Activated CD8-positive, alpha-beta T cell treated with anti-CD3 and anti-CD28 coated beads for 36 hours (primary cell): ENCODE measurements around the gene ERICH3. TPM values are rescaled to one million over a fixed set of nuclear protein-coding genes. Genes with fewer than 3 reads are reported as not detected.
"Not testable (repeated sequence)": the region's sequence is repeated elsewhere in the genome, so short reads cannot be mapped to it uniquely, and the experiment has no call there.

ENCODE experiments used
- ATAC-seq: fragments of 200-7000 bp; cut with Tn5 transposase; one replicate; pipeline ENCODE4 v1.10.0; 2021; ENCODE audit warnings: mild to moderate bottlenecking, moderate library complexity
- CTCF ChIA-PET: fragments of 350-600 bp; sonication (Branson Sonifier 250); formaldehyde crosslinking; loops from one replicate; lab custom pipeline; 2021; ENCODE audit warnings: antibody characterized with exemption; lab: Charles Lee
- POLR2A ChIA-PET: fragments of 350-600 bp; sonication (Branson Sonifier 250); formaldehyde crosslinking; loops from one replicate; lab custom pipeline; 2021; ENCODE audit warnings: antibody characterized with exemption; lab: Charles Lee
- DNase-seq: peaks from one replicate; pipeline ENCODE4 v3.0.0-alpha.2; 2020
- H3K27ac Mint-ChIP-seq: one replicate; pipeline ENCODE4 v1.8.0; 2021; ENCODE audit warnings: mild to moderate bottlenecking, mixed read lengths
- H3K27me3 Mint-ChIP-seq: one replicate; pipeline ENCODE4 v1.8.0; 2021; ENCODE audit warnings: mixed read lengths
- H3K36me3 Mint-ChIP-seq: one replicate; pipeline ENCODE4 v1.8.0; 2021; ENCODE audit warnings: low read depth, mixed read lengths
- H3K4me1 Mint-ChIP-seq: one replicate; pipeline ENCODE4 v1.8.0; 2021; ENCODE audit warnings: low read depth, mixed read lengths
- H3K4me3 Mint-ChIP-seq: one replicate; pipeline ENCODE4 v1.8.0; 2021; ENCODE audit warnings: mild to moderate bottlenecking, moderate library complexity, mixed read lengths
- H3K9me3 Mint-ChIP-seq: one replicate; pipeline ENCODE4 v1.8.0; 2021; ENCODE audit warnings: mixed read lengths
- intact Hi-C: fragments of 100-400 bp; cut with micrococcal nuclease; formaldehyde crosslinking; loops from one replicate; pipeline ENCODE4 v1.10.0; 2022
- total RNA-seq, 2 experiments: library from RNA; stranded (reverse); gene quantifications; one replicate each; pipeline ENCODE4 v1.2.3, GENCODE V29; 2021
- TF ChIP-seq, protein P1 (sequence below): fragments of 200-600 bp; IDR thresholded peaks from one replicate; pipeline ENCODE4 v1.8.0; 2022; ENCODE audit warnings: antibody characterized with exemption, mild to moderate bottlenecking

ERICH3 gene
- total RNA-seq, 2 experiments from 2014 or later = not detected

DNA sequence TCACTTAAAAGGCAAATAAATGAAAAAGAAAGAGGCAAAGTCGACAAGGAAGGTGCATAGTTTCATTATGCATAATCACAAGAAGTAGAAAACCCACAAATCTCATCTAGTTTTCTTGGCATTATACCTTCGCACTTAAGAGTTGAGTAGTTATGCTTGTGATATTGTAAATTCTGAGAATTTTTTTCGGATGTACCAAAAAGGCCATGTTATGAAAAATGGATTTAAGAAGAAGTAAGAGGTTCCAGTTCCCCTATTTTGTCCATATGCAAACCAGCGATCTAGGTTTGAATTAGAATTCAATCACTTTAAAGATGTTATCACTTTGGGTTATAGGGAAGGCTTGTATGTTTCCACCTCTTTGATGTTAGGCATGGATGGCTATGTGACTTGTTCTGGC lies 7.9 kb upstream of the ERICH3 start:
- no peak overlapping the region for H3K27ac Mint-ChIP-seq
- DNase-seq = no peak
- H3K36me3 Mint-ChIP-seq = no peaks in the 10 kb centered on the region
- H3K9me3 Mint-ChIP-seq = no peaks in the 10 kb centered on the region
- H3K4me1 Mint-ChIP-seq = no peaks in the 10 kb centered on the region
- ChIA-PET CTCF (no interaction called here), POLR2A (no interaction called here)
- H3K4me3 Mint-ChIP-seq = no peak overlapping the region
- no peak for ATAC-seq
- peaks cover 6% of the 10 kb centered on the region for H3K27me3 Mint-ChIP-seq
- TF ChIP-seq, protein P1, sequence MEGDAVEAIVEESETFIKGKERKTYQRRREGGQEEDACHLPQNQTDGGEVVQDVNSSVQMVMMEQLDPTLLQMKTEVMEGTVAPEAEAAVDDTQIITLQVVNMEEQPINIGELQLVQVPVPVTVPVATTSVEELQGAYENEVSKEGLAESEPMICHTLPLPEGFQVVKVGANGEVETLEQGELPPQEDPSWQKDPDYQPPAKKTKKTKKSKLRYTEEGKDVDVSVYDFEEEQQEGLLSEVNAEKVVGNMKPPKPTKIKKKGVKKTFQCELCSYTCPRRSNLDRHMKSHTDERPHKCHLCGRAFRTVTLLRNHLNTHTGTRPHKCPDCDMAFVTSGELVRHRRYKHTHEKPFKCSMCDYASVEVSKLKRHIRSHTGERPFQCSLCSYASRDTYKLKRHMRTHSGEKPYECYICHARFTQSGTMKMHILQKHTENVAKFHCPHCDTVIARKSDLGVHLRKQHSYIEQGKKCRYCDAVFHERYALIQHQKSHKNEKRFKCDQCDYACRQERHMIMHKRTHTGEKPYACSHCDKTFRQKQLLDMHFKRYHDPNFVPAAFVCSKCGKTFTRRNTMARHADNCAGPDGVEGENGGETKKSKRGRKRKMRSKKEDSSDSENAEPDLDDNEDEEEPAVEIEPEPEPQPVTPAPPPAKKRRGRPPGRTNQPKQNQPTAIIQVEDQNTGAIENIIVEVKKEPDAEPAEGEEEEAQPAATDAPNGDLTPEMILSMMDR = no peak
- intact Hi-C loops = no loop called here

DNA sequence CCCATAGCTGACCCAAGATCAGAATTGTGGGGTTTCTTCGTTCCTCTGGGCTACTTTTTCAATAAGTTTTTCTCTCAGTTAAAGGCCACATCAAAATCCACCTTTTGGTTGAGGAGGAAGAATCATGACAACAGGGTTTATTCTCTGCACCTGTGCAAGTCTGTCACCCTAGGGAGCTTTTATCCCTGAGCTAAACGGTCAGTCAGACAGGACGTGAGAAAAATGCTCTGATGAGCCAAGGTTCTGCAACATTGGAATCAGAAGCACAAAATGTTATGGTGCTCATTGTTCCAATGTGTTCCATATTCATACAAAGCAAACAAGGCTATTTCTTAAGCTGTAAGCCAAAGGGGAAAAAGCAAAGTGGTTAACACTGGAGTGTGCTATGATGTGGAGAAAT lies 7.4 kb upstream of the ERICH3 start:
- Mint-ChIP-seq H3K4me3 (no peak overlapping the region), H3K4me1 (no peaks in the 10 kb centered on the region), H3K27ac (no peak overlapping the region), H3K27me3 (peaks cover 8% of the 10 kb centered on the region), H3K36me3 (no peaks in the 10 kb centered on the region), H3K9me3 (no peaks in the 10 kb centered on the region)
- intact Hi-C loops = no loop called here
- no peak for ATAC-seq
- TF ChIP-seq, protein P1 = no peak
- POLR2A ChIA-PET = no interaction called here
- no peak for DNase-seq
- CTCF ChIA-PET = no interaction called here

DNA sequence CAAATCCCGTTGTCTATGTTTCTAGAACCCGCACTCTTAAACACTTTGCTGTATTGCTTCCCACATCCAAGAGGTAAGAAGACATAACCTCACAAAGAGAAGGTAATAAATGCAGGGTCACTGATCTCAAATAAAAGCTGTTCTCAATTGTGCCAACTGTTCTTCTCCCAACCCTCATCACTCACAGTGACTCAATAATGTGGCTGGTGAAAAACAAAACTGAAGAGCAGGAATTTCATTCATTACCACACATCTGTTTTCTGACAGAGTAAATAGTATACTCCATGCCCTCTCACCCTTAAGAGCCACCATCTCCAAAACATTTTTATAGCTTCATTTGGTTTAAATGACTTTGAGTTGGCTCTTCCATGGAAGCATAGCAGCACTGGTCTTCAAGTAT lies 6.2 kb upstream of the ERICH3 start:
- ChIA-PET POLR2A (no interaction called here), CTCF (interaction anchor here (1.9 kb wide), 1 partner anchor 10 kb away, joined by 13 read pairs; no protein-coding TSS in a partner anchor)
- TF ChIP-seq, protein P1 = no peak
- Mint-ChIP-seq H3K36me3 (no peaks in the 10 kb centered on the region), H3K9me3 (no peaks in the 10 kb centered on the region), H3K4me3 (no peak overlapping the region), H3K27ac (no peak overlapping the region), H3K27me3 (peaks cover 9% of the 10 kb centered on the region), H3K4me1 (no peaks in the 10 kb centered on the region)
- intact Hi-C loops = no loop called here
- DNase-seq (no peak), ATAC-seq (no peak)

DNA sequence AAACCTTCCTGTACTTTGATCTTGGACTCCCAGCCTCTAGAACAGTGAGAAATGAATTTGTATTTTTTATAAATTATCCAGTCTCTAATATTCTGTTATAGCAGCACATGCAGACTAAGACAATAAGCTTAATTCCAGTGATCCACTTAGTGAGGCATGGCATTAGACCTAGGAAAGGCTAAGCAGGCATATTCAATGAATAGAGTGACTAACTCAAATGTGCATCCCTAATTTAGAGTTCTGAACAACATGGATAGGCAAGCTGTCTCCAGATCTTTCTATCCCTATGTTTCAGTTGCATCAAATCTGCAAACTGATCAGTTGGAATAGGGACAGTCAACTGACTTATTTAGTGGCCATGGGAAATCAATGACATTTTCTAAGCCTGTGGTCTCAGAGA lies 4.3 kb upstream of the ERICH3 start:
- Mint-ChIP-seq H3K4me3 (no peak overlapping the region), H3K36me3 (no peaks in the 10 kb centered on the region), H3K27me3 (peaks cover 21% of the 10 kb centered on the region), H3K27ac (no peak overlapping the region), H3K9me3 (no peaks in the 10 kb centered on the region), H3K4me1 (no peaks in the 10 kb centered on the region)
- ATAC-seq = no peak
- TF ChIP-seq, protein P1 = no peak
- intact Hi-C loops = no loop called here
- ChIA-PET POLR2A (no interaction called here), CTCF (no interaction called here)
- no peak for DNase-seq

DNA sequence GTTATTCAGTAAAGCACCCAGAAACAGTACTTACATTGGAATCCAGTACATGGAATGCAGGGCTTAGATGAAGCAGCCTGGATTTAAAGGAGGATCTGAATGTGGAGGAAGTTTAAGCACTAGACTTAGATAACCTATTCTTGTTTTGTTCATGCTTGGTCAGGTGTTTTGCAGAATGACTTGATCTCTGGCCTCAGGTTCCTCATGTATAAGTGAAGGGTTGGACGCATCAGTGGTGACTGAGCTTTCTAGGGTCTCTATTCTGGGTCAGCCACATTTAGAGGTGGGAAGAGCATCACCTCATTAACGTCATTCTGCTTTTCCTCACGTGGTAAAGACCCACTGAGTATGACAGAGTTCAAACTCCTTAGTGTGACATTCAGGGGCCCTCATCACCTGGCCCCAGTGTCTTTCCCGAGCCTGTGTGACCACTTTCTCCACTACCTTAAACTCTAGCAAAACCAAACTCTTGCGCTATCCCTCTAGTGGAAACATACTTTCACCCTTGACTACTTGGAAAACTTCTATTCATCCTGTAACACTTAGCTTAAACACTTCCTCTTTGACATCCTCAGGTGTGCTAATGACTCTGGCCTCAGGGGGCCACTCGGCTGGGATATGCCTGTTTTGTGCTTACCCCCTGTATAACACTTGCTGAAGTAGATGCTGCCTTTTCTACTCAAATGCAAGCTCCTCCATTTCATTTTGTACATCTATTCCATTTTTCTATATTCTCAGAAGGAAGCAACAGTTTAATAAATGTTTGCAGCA lies 871 bp upstream of the ERICH3 start:
- intact Hi-C loops = no loop called here
- Mint-ChIP-seq H3K4me1 (no peaks in the 10 kb centered on the region), H3K27me3 (peaks cover 23% of the 10 kb centered on the region), H3K27ac (no peak overlapping the region), H3K4me3 (no peak overlapping the region), H3K9me3 (no peaks in the 10 kb centered on the region), H3K36me3 (no peaks in the 10 kb centered on the region)
- no peak for ATAC-seq
- CTCF ChIA-PET = interaction anchor here (1.0 to 1.3 kb wide), 2 partner anchors 14 to 16 kb away, joined by 3 read pairs; no protein-coding TSS in a partner anchor
- TF ChIP-seq, protein P1 = no peak
- no peak for DNase-seq
- POLR2A ChIA-PET = no interaction called here

DNA sequence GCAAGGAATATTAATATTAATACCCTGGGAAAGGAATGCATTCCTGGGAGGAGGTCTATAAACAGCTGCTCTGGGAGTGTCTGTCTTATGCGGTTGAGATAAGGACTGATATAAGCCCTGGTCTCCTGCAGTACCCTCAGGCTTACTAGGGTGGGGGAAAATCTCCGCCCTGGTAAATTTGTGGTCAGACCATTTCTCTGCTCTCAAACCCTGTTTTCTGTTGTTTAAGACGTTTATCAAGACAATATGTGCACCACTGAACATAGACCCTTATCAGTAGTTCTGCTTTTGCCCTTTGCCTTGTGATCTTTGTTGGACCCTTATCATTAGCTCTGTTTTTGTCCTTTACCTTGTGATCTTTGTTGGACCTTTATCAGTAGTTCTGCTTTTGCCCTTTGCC lies 2.7 kb downstream of the ERICH3 start:
- POLR2A ChIA-PET, H3K9me3 Mint-ChIP-seq, CTCF ChIA-PET, H3K27ac Mint-ChIP-seq, ATAC-seq, intact Hi-C loops, DNase-seq, H3K4me1 Mint-ChIP-seq, H3K4me3 Mint-ChIP-seq, H3K36me3 Mint-ChIP-seq: not testable (repeated sequence)
- peaks cover 24% of the 10 kb centered on the region for H3K27me3 Mint-ChIP-seq
